Heart left ventricle (tissue), 13 donors: ENCODE measurements around the gene WDR18.

ENCODE experiments used
- POLR2A ChIP-seq, 2 donors: fragments of 450-650 bp; IDR thresholded peaks; one replicate each; pipeline ENCODE4 v1.6.1; 2017; ENCODE audit warnings: antibody characterized with exemption in 2 of 2, mild to moderate bottlenecking in 2 of 2, moderate library complexity in 2 of 2
- TF ChIP-seq, protein P1 (sequence below), 12 donors: fragments of 200-600 bp; sonication (generic) in 4 of 12; IDR thresholded peaks; one replicate each; pipeline versions ENCODE4 v1.5.0 to v1.8.0; 2018 to 2022; ENCODE audit warnings: antibody characterized with exemption in 12 of 12, mild to moderate bottlenecking in 5 of 12
- donor health status: ischemic (EF 13 %, LVEDD 7.1; RV severe dilation, severe dysfunction).
- donor health status: DM: no; HTN: yes; CAD: no.
- donor health status: DM: no; HTN: no; CAD: no.
- donor health status: ischemic (EF 25% LVEDD 6.9; RV normal size, moderate dysfunction).
- donor health status: ischemic (EF 25% LVEDD 5.7; RV mildly dilated, moderate dysfunction).
- donor health status: ischemic (EF 35%, LVEDD 5.7; RV mildly dilated, moderate dysfunction).
- donor health status: nonischemic (EF 11% LVEDD 7.7; RV severe dilation, severe dysfunction).
- donor health status: DM: yes; HTN: yes; CAD: no.
- donor health status: PGD.
- donor health status: ischemic (EF 29% LVEDD 5.4; RV normal size, mild dysfunction).
- donor health status: nonischemic (EF 23%, LVEDD 6.1; RV moderate dilation, normal function).

DNA sequence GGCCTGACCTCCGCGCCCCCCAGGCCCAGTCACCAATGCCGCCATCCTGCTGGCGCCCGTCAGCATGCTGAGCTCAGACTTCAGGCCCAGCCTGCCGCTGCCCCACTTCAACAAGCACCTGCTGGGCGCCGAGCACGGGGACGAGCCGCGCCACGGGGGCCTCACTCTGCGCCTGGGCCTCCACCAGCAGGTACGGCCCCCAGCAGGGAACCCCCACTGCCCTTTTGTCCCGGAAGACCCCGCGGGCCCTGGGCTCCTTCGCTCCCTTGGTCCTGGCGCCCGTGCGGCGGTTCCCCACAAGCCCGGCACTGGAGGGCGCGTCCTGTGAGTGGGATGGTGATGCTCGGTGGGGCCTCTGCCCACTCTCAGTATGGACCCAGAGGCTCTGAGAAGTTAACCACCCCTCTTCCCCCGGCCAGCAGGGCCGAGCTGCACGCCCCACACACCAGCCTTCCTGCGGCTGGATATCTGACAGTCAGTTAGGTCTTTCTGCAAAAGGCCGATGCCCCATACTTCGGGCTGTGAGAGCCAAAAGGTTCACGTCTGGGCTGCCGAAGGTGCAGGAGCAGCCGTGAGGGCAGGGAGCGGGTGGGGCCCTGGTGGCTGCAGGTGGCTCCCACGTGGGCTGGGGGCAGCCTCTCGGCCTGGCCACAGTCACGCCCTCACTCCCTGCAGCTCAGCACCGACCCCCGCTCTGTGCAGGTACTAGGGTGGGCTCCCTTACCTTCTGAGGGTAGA lies 8.0 kb downstream of the WDR18 start:
- TF ChIP-seq, protein P1, sequence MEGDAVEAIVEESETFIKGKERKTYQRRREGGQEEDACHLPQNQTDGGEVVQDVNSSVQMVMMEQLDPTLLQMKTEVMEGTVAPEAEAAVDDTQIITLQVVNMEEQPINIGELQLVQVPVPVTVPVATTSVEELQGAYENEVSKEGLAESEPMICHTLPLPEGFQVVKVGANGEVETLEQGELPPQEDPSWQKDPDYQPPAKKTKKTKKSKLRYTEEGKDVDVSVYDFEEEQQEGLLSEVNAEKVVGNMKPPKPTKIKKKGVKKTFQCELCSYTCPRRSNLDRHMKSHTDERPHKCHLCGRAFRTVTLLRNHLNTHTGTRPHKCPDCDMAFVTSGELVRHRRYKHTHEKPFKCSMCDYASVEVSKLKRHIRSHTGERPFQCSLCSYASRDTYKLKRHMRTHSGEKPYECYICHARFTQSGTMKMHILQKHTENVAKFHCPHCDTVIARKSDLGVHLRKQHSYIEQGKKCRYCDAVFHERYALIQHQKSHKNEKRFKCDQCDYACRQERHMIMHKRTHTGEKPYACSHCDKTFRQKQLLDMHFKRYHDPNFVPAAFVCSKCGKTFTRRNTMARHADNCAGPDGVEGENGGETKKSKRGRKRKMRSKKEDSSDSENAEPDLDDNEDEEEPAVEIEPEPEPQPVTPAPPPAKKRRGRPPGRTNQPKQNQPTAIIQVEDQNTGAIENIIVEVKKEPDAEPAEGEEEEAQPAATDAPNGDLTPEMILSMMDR (IDR thresholded peaks at IDR 0.05) = no peak
- TF ChIP-seq POLR2A (IDR thresholded peaks at IDR 0.05) = no peak
